Mucosa of rectum (tissue), 2 donors: ENCODE data around the gene AFMID.
"Not testable (repeated sequence)": the region's sequence is repeated elsewhere in the genome, so short reads cannot be mapped to it uniquely, and the experiment has no call there.

Experiments used
- H3K27ac ChIP-seq, 2 donors: one replicate each; pipeline ENCODE4 v1.7.0; 2013; ENCODE audit warnings: inconsistent platforms in 2 of 2, low read depth in 2 of 2, low read length in 2 of 2
- H3K27me3 ChIP-seq, 2 donors: one replicate each; pipeline ENCODE4 v1.7.0; 2013; ENCODE audit warnings: low read length in 2 of 2; ENCODE audit not compliant: control insufficient read depth in 2 of 2, insufficient read depth in 2 of 2
- H3K36me3 ChIP-seq, 2 donors: one replicate each; pipeline ENCODE4 v1.7.0; 2013; ENCODE audit warnings: low read length in 2 of 2; ENCODE audit not compliant: control insufficient read depth in 2 of 2, insufficient read depth in 2 of 2
- H3K4me1 ChIP-seq, 2 donors: one replicate each; pipeline ENCODE4 v1.7.0; 2013; ENCODE audit warnings: low read length in 2 of 2, mild to moderate bottlenecking in 1 of 2; ENCODE audit not compliant: control insufficient read depth in 2 of 2, insufficient read depth in 2 of 2
- H3K4me3 ChIP-seq, 2 donors: one replicate each; pipeline ENCODE4 v1.7.0; 2013; ENCODE audit warnings: low read length in 2 of 2
- H3K9ac ChIP-seq, 2 donors: one replicate each; pipeline ENCODE4 v1.7.0; 2013; ENCODE audit warnings: low read length in 2 of 2, low read depth in 1 of 2, mild to moderate bottlenecking in 1 of 2
- H3K9me3 ChIP-seq, 2 donors: one replicate each; pipeline ENCODE4 v1.7.0; 2013; ENCODE audit warnings: low read length in 2 of 2; ENCODE audit not compliant: control insufficient read depth in 2 of 2
- donor health status: healthy.
- donor health status: Normal muscosa, but diverticular disease.

AFMID gene

GRCh38 chr17:78230996-78231935 lies 44.1 kb downstream of the AFMID start, which contains the start of gene TMEM235:
Gene TMEM235 (plus strand): TSS chr17:78231631. CDS start chr17:78232024, 393 bp downstream.
- Histone ChIP-seq H3K9me3 (no peaks in the 10 kb centered on the region), H3K4me1 (no peaks in the 10 kb centered on the region), H3K27me3 (peaks cover 24 to 27% of the 10 kb centered on the region in 2 donors), H3K4me3 (no peak within 1 kb of the TSS), H3K27ac (no peak within 1 kb of the TSS), H3K36me3 (no peaks in the 10 kb centered on the region), H3K9ac (no peak within 1 kb of the TSS)

- Histone ChIP-seq H3K27me3 (peaks cover 23 to 27% of the 10 kb centered on the region in 2 donors), H3K4me1 (no peaks in the 10 kb centered on the region), H3K4me3 (no peak overlapping the region), H3K27ac (no peak overlapping the region), H3K36me3 (no peaks in the 10 kb centered on the region), H3K9ac (no peak overlapping the region), H3K9me3 (no peaks in the 10 kb centered on the region)
Observed at GRCh38 chr17:78231991-78232858, 45.1 kb downstream of the AFMID start.

- Histone ChIP-seq H3K9ac (no peak overlapping the region), H3K27me3 (peaks cover 21 to 27% of the 10 kb centered on the region in 2 donors), H3K27ac (no peak overlapping the region), H3K9me3 (no peaks in the 10 kb centered on the region), H3K4me1 (no peaks in the 10 kb centered on the region), H3K4me3 (no peak overlapping the region), H3K36me3 (no peaks in the 10 kb centered on the region)
Observed at GRCh38 chr17:78232859-78233173, 45.7 kb downstream of the AFMID start.

GRCh38 chr17:78233678-78234077 lies 46.5 kb downstream of the AFMID start:
- H3K9me3 ChIP-seq, result no peaks in the 10 kb centered on the region
- H3K4me3 ChIP-seq, result no peak overlapping the region
- peaks cover 21 to 23% of the 10 kb centered on the region in 2 donors for H3K27me3 ChIP-seq
- H3K9ac ChIP-seq, result no peak overlapping the region
- H3K36me3 ChIP-seq, result no peaks in the 10 kb centered on the region
- H3K4me1 ChIP-seq, result no peaks in the 10 kb centered on the region
- no peak overlapping the region for H3K27ac ChIP-seq

- H3K27me3 ChIP-seq, result peaks cover 21 to 22% of the 10 kb centered on the region in 2 donors
Observed at GRCh38 chr17:78234261-78234865, 47.2 kb downstream of the AFMID start.

GRCh38 chr17:78235022-78235421 lies 47.9 kb downstream of the AFMID start:
- H3K27me3 ChIP-seq, result peaks cover 20 to 21% of the 10 kb centered on the region in 2 donors
- H3K9ac ChIP-seq, H3K4me3 ChIP-seq, H3K4me1 ChIP-seq, H3K27ac ChIP-seq, H3K36me3 ChIP-seq, H3K9me3 ChIP-seq: not testable (repeated sequence)

More at GRCh38 chr17:78234261-78234865, 47.2 kb downstream of the AFMID start:
- Histone ChIP-seq H3K9ac (no peak overlapping the region), H3K9me3 (no peaks in the 10 kb centered on the region), H3K27ac (no peak overlapping the region), H3K4me3 (no peak overlapping the region), H3K4me1 (no peaks in the 10 kb centered on the region), H3K36me3 (no peaks in the 10 kb centered on the region)

GRCh38 chr17:78235885-78236284 lies 48.7 kb downstream of the AFMID start:
- Histone ChIP-seq H3K4me3 (no peak overlapping the region), H3K27ac (no peak overlapping the region), H3K27me3 (peaks cover 14% of the 10 kb centered on the region in 2 donors), H3K36me3 (no peaks in the 10 kb centered on the region), H3K4me1 (no peaks in the 10 kb centered on the region), H3K9me3 (no peaks in the 10 kb centered on the region), H3K9ac (no peak overlapping the region)

- no peaks in the 10 kb centered on the region for H3K9me3 ChIP-seq
- H3K9ac ChIP-seq, result no peak overlapping the region
- H3K4me3 ChIP-seq, result no peak overlapping the region
- no peak overlapping the region for H3K27ac ChIP-seq
- H3K4me1 ChIP-seq, result no peaks in the 10 kb centered on the region
- H3K36me3 ChIP-seq, result no peaks in the 10 kb centered on the region
- peaks cover 8 to 9% of the 10 kb centered on the region in 2 donors for H3K27me3 ChIP-seq
Observed at GRCh38 chr17:78236362-78237127, 49.4 kb downstream of the AFMID start.

- no peaks in the 10 kb centered on the region for H3K9me3 ChIP-seq
- H3K4me1 ChIP-seq, result no peaks in the 10 kb centered on the region
- H3K9ac ChIP-seq, result no peak overlapping the region
- no peak overlapping the region for H3K27ac ChIP-seq
- H3K36me3 ChIP-seq, result no peaks in the 10 kb centered on the region
- H3K27me3 ChIP-seq, result peaks cover 6% of the 10 kb centered on the region in 2 donors
- no peak overlapping the region for H3K4me3 ChIP-seq
Observed at GRCh38 chr17:78237401-78238012, 50.3 kb downstream of the AFMID start.
